Mesendoderm (in vitro differentiated cells): Measurements from ENCODE around the gene OR4X1. TPM values are rescaled to one million over a fixed set of nuclear protein-coding genes. Genes with fewer than 3 reads are reported as not detected.
"Not testable (repeated sequence)": the region's sequence is repeated elsewhere in the genome, so short reads cannot be mapped to it uniquely, and the experiment has no call there.

ENCODE experiments used
- DNase-seq: peaks from one replicate; pipeline ENCODE4 v3.0.0; 2013
- H2AK5ac ChIP-seq: 2 replicates; pipeline ENCODE4 v1.6.1; 2013; ENCODE audit warnings: low read length, inconsistent platforms
- H2BK120ac ChIP-seq: 2 replicates; pipeline ENCODE4 v1.6.1; 2013; ENCODE audit warnings: low read depth, mild to moderate bottlenecking, low read length, moderate library complexity, mixed read lengths
- H2BK15ac ChIP-seq: replicated peaks from 2 replicates; pipeline ENCODE4 v1.6.1; 2013; ENCODE audit warnings: low read depth, mild to moderate bottlenecking, moderate library complexity
- H2BK5ac ChIP-seq: 2 replicates; pipeline ENCODE4 v1.6.1; 2013; ENCODE audit warnings: low read length, inconsistent platforms
- H3K18ac ChIP-seq: 2 replicates; pipeline ENCODE4 v1.6.1; 2013; ENCODE audit warnings: mild to moderate bottlenecking, low read length, mixed read lengths
- H3K23ac ChIP-seq: one replicate; pipeline ENCODE4 v1.6.1; 2013; ENCODE audit warnings: low read length
- H3K27ac ChIP-seq: 2 replicates; pipeline ENCODE4 v1.5.1; 2013; ENCODE audit warnings: low read depth, mild to moderate bottlenecking, inconsistent platforms, low read length, moderate library complexity
- H3K27me3 ChIP-seq: 2 replicates; pipeline ENCODE4 v1.6.1; 2013; ENCODE audit warnings: low read length, control low read depth, mild to moderate bottlenecking, inconsistent platforms; ENCODE audit not compliant: insufficient read depth, poor library complexity
- H3K36me3 ChIP-seq: 2 replicates; pipeline ENCODE4 v1.6.1; 2013; ENCODE audit warnings: low read length, inconsistent platforms; ENCODE audit not compliant: control insufficient read depth, insufficient read depth
- H3K4ac ChIP-seq: one replicate; pipeline ENCODE4 v1.6.1; 2013; ENCODE audit warnings: low read depth, mild to moderate bottlenecking, low read length, moderate library complexity
- H3K4me1 ChIP-seq: 2 replicates; pipeline ENCODE4 v1.6.1; 2013; ENCODE audit warnings: low read depth, low read length, inconsistent platforms; ENCODE audit not compliant: control insufficient read depth
- H3K4me2 ChIP-seq: 2 replicates; pipeline ENCODE4 v1.6.1; 2013; ENCODE audit warnings: low read length
- H3K4me3 ChIP-seq: 2 replicates; pipeline ENCODE4 v1.5.1; 2013; ENCODE audit warnings: mild to moderate bottlenecking, low read length
- H3K56ac ChIP-seq: one replicate; pipeline ENCODE4 v1.6.1; 2013; ENCODE audit warnings: low read length
- H3K79me1 ChIP-seq: 2 replicates; pipeline ENCODE4 v1.6.1; 2013; ENCODE audit warnings: low read length, inconsistent platforms
- H3K79me2 ChIP-seq: 2 replicates; pipeline ENCODE4 v1.6.1; 2013; ENCODE audit warnings: mild to moderate bottlenecking, low read length; ENCODE audit not compliant: control insufficient read depth, insufficient read depth
- H3K9ac ChIP-seq: 2 replicates; pipeline ENCODE4 v1.6.1; 2013; ENCODE audit warnings: low read length, inconsistent platforms
- H4K5ac ChIP-seq: one replicate; pipeline ENCODE4 v1.6.1; 2013; ENCODE audit warnings: low read length
- H4K8ac ChIP-seq: one replicate; pipeline ENCODE4 v1.6.1; 2013; ENCODE audit warnings: low read depth, mild to moderate bottlenecking, control low read depth, low read length, moderate library complexity
- WGBS: extraction: QIAGEN DNeasy Blood & Tissue Kit; methylation state at CpG from one replicate; pipeline ENCODE4 v1.1.7; 2013; ENCODE audit warnings: low lambda C conversion rate, missing lambda C conversion rate; ENCODE audit not compliant: insufficient coverage; ENCODE audit errors: extremely low coverage; 5-methylcytosine and 5-hydroxymethylcytosine counted together
- polyA plus RNA-seq, 2 experiments: library from polyadenylated mRNA; stranded (reverse); fragments of 200-250 nt; gene quantifications; one replicate each; pipeline ENCODE4 v1.2.3, GENCODE V29; 2013

OR4X1 gene
- not detected for polyA plus RNA-seq (2013, experiment 1 of 2)
- not detected for polyA plus RNA-seq (2013, experiment 2 of 2)

GRCh38 chr11:48263423-48263911 is at the start of gene OR4X1:
OR4X1 (plus strand) TSS chr11:48263861; CDS start chr11:48263861, 0 bp downstream.
- Histone ChIP-seq H3K4ac (no peak within 1 kb of the TSS), H3K79me1 (no peaks in the 10 kb centered on the region), H3K27ac (no peak within 1 kb of the TSS), H3K23ac (no peak within 1 kb of the TSS), H3K4me2 (no peak within 1 kb of the TSS), H3K36me3 (no peaks in the 10 kb centered on the region), H2BK15ac (no peak within 1 kb of the TSS), H3K27me3 (no peaks in the 10 kb centered on the region), H3K56ac (no peak within 1 kb of the TSS), H3K9ac (no peak within 1 kb of the TSS), H4K5ac (no peak within 1 kb of the TSS), H4K8ac (no peak within 1 kb of the TSS), H3K79me2 (no peaks in the 10 kb centered on the region), H3K18ac (no peak within 1 kb of the TSS), H2BK120ac (no peak within 1 kb of the TSS), H2AK5ac (no peak within 1 kb of the TSS), H3K4me3 (no peak within 1 kb of the TSS), H2BK5ac (no peak within 1 kb of the TSS), H3K4me1 (no peaks in the 10 kb centered on the region)
- WGBS, result no CpG with 5 or more reads among the region's 3 CpGs
- DNase-seq, result no peak

DNA sequence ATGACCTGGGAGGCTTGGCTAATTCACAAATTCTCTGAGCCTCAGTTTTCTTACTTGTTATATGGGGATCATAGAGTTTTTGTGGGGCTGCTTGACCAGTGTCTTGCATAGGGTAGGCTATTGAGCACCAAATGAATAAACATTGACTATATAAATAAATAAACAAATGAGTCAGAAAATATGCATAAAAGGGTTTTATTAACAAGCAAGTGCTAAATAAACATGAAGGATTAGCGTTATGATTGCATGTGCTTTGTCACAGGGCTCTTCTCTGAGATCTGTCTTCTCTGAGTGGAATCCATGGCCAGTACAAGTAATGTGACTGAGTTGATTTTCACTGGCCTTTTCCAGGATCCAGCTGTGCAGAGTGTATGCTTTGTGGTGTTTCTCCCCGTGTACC is 47.2 kb upstream of the OR4X1 start, which contains the start of gene OR4B1:
OR4B1 (plus strand) TSS at position 301 of the 400 bp plus-strand sequence; CDS start at position 301, 0 bp downstream.
- Histone ChIP-seq H2BK5ac (no peak within 1 kb of the TSS), H3K4me1 (no peaks in the 10 kb centered on the region), H3K36me3 (no peaks in the 10 kb centered on the region), H4K8ac (no peak within 1 kb of the TSS), H3K79me2 (no peaks in the 10 kb centered on the region), H2AK5ac (no peak within 1 kb of the TSS), H3K4ac (no peak within 1 kb of the TSS), H3K79me1 (no peaks in the 10 kb centered on the region), H3K18ac (no peak within 1 kb of the TSS), H3K4me3 (no peak within 1 kb of the TSS), H3K56ac (no peak within 1 kb of the TSS), H3K27me3 (no peaks in the 10 kb centered on the region), H3K23ac (no peak within 1 kb of the TSS), H3K27ac (no peak within 1 kb of the TSS), H3K4me2 (no peak within 1 kb of the TSS), H4K5ac (no peak within 1 kb of the TSS), H2BK120ac (no peak within 1 kb of the TSS), H3K9ac (no peak within 1 kb of the TSS), H2BK15ac (no peak within 1 kb of the TSS)
- no peak for DNase-seq
- WGBS, result no CpG with 5 or more reads among the region's 2 CpGs

- no peak overlapping the region for H2BK15ac ChIP-seq
- H3K4ac ChIP-seq, result no peak overlapping the region
- H2BK5ac ChIP-seq, result no peak overlapping the region
- WGBS, result no CpG with 5 or more reads among the region's 18 CpGs
- H3K79me2 ChIP-seq, result no peaks in the 10 kb centered on the region
- H3K18ac ChIP-seq, result no peak overlapping the region
- H3K27me3 ChIP-seq, result no peaks in the 10 kb centered on the region
- H3K4me3 ChIP-seq, result no peak overlapping the region
- no peak overlapping the region for H3K56ac ChIP-seq
- H2AK5ac ChIP-seq, result no peak overlapping the region
- no peak overlapping the region for H4K8ac ChIP-seq
- H3K79me1 ChIP-seq, result no peaks in the 10 kb centered on the region
- no peak for DNase-seq
- no peak overlapping the region for H2BK120ac ChIP-seq
- no peaks in the 10 kb centered on the region for H3K4me1 ChIP-seq
- H3K36me3 ChIP-seq, result no peaks in the 10 kb centered on the region
- H4K5ac ChIP-seq, result no peak overlapping the region
- no peak overlapping the region for H3K4me2 ChIP-seq
- H3K27ac ChIP-seq, result no peak overlapping the region
- H3K9ac ChIP-seq, result no peak overlapping the region
- no peak overlapping the region for H3K23ac ChIP-seq
Measured at GRCh38 chr11:48228761-48229160, 34.9 kb upstream of the OR4X1 start.

- WGBS, result no CpG with 5 or more reads among the region's 11 CpGs
- not testable (repeated sequence) for H4K8ac ChIP-seq, H2AK5ac ChIP-seq, H3K27ac ChIP-seq, H3K36me3 ChIP-seq, H3K4ac ChIP-seq, H3K9ac ChIP-seq, H2BK15ac ChIP-seq, H3K56ac ChIP-seq, H2BK5ac ChIP-seq, H4K5ac ChIP-seq, H3K27me3 ChIP-seq, H3K18ac ChIP-seq, H3K4me2 ChIP-seq, H3K79me2 ChIP-seq, H3K4me3 ChIP-seq, H3K4me1 ChIP-seq, H3K79me1 ChIP-seq, DNase-seq, H2BK120ac ChIP-seq, H3K23ac ChIP-seq
Measured at GRCh38 chr11:48230057-48230456, 33.6 kb upstream of the OR4X1 start.

DNA sequence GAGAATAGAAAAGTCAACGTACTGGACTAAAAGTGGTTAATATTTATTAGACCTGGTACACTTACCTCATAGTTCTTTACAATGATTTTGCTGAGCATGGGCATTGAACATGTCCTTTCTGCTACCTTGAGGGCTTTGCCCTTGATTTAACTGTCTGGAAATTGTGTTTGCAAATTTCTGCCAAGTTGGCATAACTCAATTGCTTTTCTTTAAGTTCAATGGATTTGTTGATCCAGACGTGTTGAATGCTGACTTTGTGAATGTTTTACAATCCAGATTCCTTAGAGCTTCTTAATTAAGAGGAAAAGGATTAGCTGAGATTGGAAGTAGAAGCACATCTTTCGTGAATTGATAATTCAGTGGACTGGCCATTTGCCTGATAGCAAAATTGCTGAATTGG is 25.9 kb upstream of the OR4X1 start:
- Histone ChIP-seq H3K27ac (no peak overlapping the region), H3K23ac (no peak overlapping the region), H2BK5ac (no peak overlapping the region), H3K56ac (no peak overlapping the region), H3K27me3 (no peaks in the 10 kb centered on the region), H2AK5ac (no peak overlapping the region), H4K8ac (no peak overlapping the region), H3K79me1 (no peaks in the 10 kb centered on the region), H3K4me3 (no peak overlapping the region), H4K5ac (no peak overlapping the region), H3K36me3 (no peaks in the 10 kb centered on the region), H3K9ac (no peak overlapping the region), H3K4me2 (no peak overlapping the region), H3K18ac (no peak overlapping the region), H2BK120ac (no peak overlapping the region), H3K79me2 (no peaks in the 10 kb centered on the region), H2BK15ac (no peak overlapping the region), H3K4me1 (no peaks in the 10 kb centered on the region), H3K4ac (no peak overlapping the region)
- WGBS, result no CpG with 5 or more reads among the region's 3 CpGs
- no peak for DNase-seq

DNA sequence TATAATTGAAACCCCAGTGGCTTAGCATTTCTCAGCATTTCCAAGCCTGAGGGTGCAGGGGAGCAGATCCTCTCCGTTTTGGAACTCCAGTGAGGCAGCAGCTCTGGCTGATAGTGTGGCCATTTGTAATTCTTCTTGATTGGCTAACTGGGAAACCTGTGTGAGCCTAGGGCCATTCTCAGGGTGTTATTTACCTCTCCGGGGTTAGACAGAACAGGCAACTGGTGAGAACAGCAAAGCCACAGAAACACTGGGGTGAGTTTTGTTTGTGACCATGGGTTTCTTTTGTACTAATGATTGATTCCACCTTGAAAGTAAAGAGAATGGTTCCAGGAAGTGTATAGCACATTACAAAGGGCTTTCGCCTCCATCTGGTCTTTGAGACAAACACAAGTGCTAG is 21.2 kb upstream of the OR4X1 start:
- no peaks in the 10 kb centered on the region for H3K4me1 ChIP-seq
- H3K79me2 ChIP-seq, result no peaks in the 10 kb centered on the region
- H3K9ac ChIP-seq, result no peak overlapping the region
- H2BK15ac ChIP-seq, result no peak overlapping the region
- no peak overlapping the region for H3K18ac ChIP-seq
- no peak overlapping the region for H2BK5ac ChIP-seq
- no peak overlapping the region for H2BK120ac ChIP-seq
- no peak overlapping the region for H3K27ac ChIP-seq
- no peak overlapping the region for H3K56ac ChIP-seq
- no peak for DNase-seq
- H2AK5ac ChIP-seq, result no peak overlapping the region
- H3K27me3 ChIP-seq, result no peaks in the 10 kb centered on the region
- no peaks in the 10 kb centered on the region for H3K79me1 ChIP-seq
- no CpG with 5 or more reads among the region's 3 CpGs for WGBS
- no peaks in the 10 kb centered on the region for H3K36me3 ChIP-seq
- no peak overlapping the region for H4K5ac ChIP-seq
- no peak overlapping the region for H3K4me3 ChIP-seq
- H3K4ac ChIP-seq, result no peak overlapping the region
- H3K23ac ChIP-seq, result no peak overlapping the region
- H3K4me2 ChIP-seq, result no peak overlapping the region
- no peak overlapping the region for H4K8ac ChIP-seq
